ENCODE measurements around the gene TTYH3. TPM values are rescaled to one million over a fixed set of nuclear protein-coding genes. Genes with fewer than 3 reads are reported as not detected.

TTYH3 gene
- total RNA-seq, 4 donors from 2014 or later: 7.2 to 43.2 (median 15.7) TPM

- no peaks in the 10 kb centered on the region for H3K9me3 ChIP-seq
- 91 to 95% methylated on average over 14 of the region's 14 CpGs for WGBS, 2 donors
- H3K27ac ChIP-seq: no peak overlapping the region
- peaks cover 0 to 42% (median 0%) of the 10 kb centered on the region in 3 donors for H3K36me3 ChIP-seq
- no peak for DNase-seq (ENCODE audit: low spot score in 2 of 2)
- no peak overlapping the region for H3K4me3 ChIP-seq
- TF ChIP-seq CTCF (IDR thresholded peaks at IDR 0.05) (no peak), EP300 (IDR thresholded peaks at IDR 0.05) (no peak), POLR2A (IDR thresholded peaks at IDR 0.05) (no peak)
- peaks cover 0 to 55% (median 11%) of the 10 kb centered on the region in 4 donors for H3K4me1 ChIP-seq
- no peaks in the 10 kb centered on the region for H3K27me3 ChIP-seq
These were observed 21.3 kb upstream of the TTYH3 start for GRCh38 chr7:2610466-2610865.

GRCh38 chr7:2610898-2611297 lies 20.9 kb upstream of the TTYH3 start:
- DNase-seq (ENCODE audit: low spot score in 2 of 2): no peak
- 72 to 90% methylated on average over 6 to 12 of the region's 14 CpGs for WGBS, 2 donors
- H3K9me3 ChIP-seq: no peaks in the 10 kb centered on the region
- H3K27ac ChIP-seq: no peak overlapping the region
- peaks cover 0 to 38% (median 0%) of the 10 kb centered on the region in 3 donors for H3K36me3 ChIP-seq
- TF ChIP-seq EP300 (IDR thresholded peaks at IDR 0.05) (no peak), CTCF (IDR thresholded peaks at IDR 0.05) (no peak), POLR2A (IDR thresholded peaks at IDR 0.05) (no peak)
- H3K4me3 ChIP-seq: no peak overlapping the region
- H3K4me1 ChIP-seq: peaks cover 0 to 55% (median 11%) of the 10 kb centered on the region in 4 donors
- H3K27me3 ChIP-seq: no peaks in the 10 kb centered on the region

DNA sequence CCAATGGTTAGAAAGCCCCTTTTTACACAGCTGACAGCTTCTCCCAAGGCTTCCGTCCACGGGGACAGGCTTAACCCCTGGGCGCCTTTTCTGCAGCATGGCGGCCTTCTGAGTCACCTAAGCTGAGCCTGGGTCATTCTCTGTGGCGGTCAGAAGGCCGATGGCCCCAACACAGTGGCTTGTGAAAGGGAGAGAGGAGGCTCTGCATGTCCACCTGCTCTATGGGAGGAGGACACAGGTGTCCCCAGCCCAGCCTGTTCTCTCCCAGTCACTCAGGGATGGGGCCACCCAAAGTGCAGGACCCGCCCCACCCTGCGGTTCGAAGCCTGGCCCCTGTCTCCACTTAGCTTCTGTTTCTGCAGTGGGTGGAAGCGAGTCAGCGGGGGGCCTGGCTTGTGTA lies 20.4 kb upstream of the TTYH3 start:
- 85 to 86% methylated on average over 11 of the region's 11 CpGs for WGBS, 2 donors
- no peaks in the 10 kb centered on the region for H3K9me3 ChIP-seq
- peaks cover 0 to 55% (median 11%) of the 10 kb centered on the region in 4 donors for H3K4me1 ChIP-seq
- no peak for TF ChIP-seq CTCF (IDR thresholded peaks at IDR 0.05)
- TF ChIP-seq POLR2A (IDR thresholded peaks at IDR 0.05): no peak
- no peak for TF ChIP-seq EP300 (IDR thresholded peaks at IDR 0.05)
- no peak overlapping the region for H3K27ac ChIP-seq
- DNase-seq (ENCODE audit: low spot score in 2 of 2): no peak
- H3K4me3 ChIP-seq: no peak overlapping the region
- peaks cover 0 to 33% (median 0%) of the 10 kb centered on the region in 3 donors for H3K36me3 ChIP-seq
- H3K27me3 ChIP-seq: no peaks in the 10 kb centered on the region

- no peak for DNase-seq (ENCODE audit: low spot score in 2 of 2)
- TF ChIP-seq EP300 (IDR thresholded peaks at IDR 0.05): no peak
- no peak for TF ChIP-seq POLR2A (IDR thresholded peaks at IDR 0.05)
- Histone ChIP-seq H3K4me1 (peaks cover 0 to 55% (median 13%) of the 10 kb centered on the region in 4 donors), H3K36me3 (peaks cover 0 to 29% (median 0%) of the 10 kb centered on the region in 3 donors), H3K27me3 (no peaks in the 10 kb centered on the region), H3K9me3 (no peaks in the 10 kb centered on the region), H3K4me3 (no peak overlapping the region), H3K27ac (no peak overlapping the region)
- whole genome bisulfite sequencing, 2 donors: 92 to 93% methylated on average over 7 to 10 of the region's 10 CpGs
These were observed 19.9 kb upstream of the TTYH3 start for GRCh38 chr7:2611922-2612321.

DNA sequence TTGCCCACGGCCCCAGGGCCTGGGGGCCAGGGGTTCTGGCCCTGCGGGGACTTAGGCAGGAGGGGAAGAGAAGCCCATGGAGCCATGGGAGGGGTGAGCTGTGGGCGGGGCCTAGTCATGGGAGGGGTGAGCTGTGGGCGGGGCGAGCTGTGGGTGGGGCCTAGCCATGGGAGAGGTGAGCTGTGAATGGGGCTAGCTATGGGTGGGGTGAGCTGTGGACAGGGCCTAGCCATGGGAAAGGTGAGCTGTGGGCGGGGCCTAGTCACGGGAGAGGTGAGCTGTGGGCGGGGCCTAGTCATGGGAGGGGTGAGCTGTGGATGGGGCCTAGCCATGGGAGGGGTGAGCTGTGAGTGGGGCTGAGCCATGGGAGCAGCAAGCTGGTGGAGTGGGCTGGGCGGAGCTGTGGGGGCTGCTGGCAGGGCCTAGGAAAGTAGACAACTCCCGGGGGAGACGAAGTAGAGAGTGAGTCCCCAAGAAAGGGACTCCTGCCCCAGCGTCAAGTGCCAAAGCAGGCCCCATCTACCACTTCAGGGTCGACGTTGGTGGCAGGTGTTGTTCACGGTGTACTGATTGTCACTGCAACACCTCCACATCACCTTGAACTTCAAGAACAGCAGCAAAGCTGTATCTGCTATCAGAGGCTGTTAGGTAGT lies 19.2 kb upstream of the TTYH3 start:
- 75 to 82% methylated on average over 15 of the region's 15 CpGs for WGBS, 2 donors
- H3K4me3 ChIP-seq: no peak overlapping the region
- H3K27me3 ChIP-seq: no peaks in the 10 kb centered on the region
- peaks cover 0 to 57% (median 20%) of the 10 kb centered on the region in 4 donors for H3K4me1 ChIP-seq
- TF ChIP-seq CTCF (IDR thresholded peaks at IDR 0.05) (no peak), POLR2A (IDR thresholded peaks at IDR 0.05) (no peak), EP300 (IDR thresholded peaks at IDR 0.05) (no peak)
- H3K36me3 ChIP-seq: peaks cover 0 to 22% (median 0%) of the 10 kb centered on the region in 3 donors
- DNase-seq (ENCODE audit: low spot score in 2 of 2): no peak
- H3K27ac ChIP-seq: no peak overlapping the region
- no peaks in the 10 kb centered on the region for H3K9me3 ChIP-seq
